ENCODE results near the gene CAPN2.
"Not testable (repeated sequence)": the region's sequence is repeated elsewhere in the genome, so short reads cannot be mapped to it uniquely, and the experiment has no call there.

CAPN2 gene

DNA sequence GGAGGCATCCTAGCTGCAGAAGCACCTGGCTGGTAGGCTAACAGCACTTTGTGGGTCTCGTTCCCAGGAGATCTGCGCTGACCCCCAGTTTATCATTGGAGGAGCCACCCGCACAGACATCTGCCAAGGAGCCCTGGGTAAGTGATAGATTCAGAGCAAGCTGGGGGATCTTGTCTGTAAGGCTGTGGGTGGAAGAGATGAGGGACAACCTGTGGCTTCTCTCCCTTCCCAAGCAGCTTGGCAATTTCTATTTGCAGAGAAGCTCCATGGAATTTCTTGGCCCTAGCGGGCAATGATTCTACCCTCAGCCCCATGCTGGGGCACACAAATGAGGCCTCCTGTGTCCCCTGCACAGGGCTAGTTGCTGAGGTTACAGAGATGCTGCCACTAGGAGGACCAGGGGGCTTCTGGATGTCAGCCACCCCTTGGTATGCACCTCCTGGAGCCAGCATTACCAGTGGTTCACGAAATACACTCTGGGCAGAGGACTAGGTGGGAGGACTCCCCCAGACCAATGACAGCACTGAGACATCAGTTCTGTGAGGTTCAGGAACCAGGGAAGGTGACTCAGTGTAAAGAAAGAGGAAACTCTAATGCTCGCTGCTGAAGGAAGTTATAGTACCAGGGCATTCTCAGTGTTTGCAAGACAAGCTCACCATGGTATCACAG lies 5.5 kb downstream of the CAPN2 start:
- peak; percentile 33 for DNase-seq

DNA sequence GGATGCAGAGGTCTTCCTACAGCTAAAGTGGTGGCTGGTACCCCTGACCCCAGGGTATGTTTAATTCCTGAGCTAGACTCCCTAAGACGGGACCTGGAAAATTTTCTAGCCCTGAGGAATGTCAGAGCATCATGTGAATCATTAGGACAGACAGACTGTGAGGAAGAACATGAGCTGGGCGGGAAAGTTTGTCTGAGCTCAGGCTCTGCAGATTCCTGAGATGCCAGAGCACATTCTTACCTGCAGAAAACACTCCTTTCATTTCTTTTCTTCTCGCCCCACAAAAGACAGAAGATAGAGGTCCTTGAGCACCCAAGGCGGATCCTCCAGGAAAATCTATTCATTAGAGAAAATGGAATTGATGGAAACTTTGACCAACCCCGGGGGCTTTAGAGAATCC lies 6.5 kb downstream of the CAPN2 start:
- DNase-seq = no peak

- DNase-seq = no peak
Measured at GRCh38 chr1:223720971-223721591, 8.7 kb downstream of the CAPN2 start.

DNA sequence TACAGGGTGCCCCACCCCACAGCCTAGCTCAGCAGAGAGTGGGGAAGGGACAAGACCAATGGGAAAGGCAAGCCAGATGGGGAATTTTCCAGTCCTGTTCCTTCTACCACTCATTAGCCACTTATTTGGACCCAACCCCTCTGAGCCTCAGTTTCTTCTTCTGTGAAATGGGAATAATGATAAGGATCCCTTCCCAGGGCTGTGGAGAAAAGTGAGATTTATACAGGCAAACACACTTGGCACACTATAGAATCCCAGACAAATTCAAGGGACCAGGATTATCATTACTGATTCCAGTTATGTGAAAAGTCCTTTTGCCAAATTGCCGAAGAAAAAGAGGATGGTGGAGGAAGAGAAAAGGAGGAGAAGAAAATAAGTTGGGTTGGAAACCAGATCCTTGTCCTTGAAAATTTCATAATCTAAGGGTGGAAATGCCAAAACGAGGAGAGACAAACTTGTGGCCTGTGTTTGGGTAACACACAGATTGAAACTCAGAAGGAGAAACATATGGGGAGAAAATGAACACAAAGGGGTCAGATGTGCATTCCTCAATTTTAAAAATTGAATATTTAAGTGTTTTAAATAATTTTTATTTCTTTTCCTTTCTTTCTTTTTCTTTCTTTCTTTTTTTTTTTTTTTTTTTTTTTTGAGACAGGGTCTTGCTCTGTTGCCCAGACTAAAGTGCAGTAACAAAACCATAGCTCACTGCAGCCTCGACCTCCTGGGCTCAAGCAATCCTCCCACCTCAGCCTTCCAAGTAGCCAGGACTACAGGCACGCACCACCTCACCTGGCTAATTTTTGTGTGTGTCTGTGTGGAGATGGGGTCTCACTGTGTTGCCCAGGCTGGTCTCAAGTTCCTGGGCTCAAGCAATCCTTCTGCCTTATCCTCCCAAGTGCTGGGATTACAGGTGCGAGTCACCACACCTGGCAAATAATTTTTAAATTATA lies 9.6 kb downstream of the CAPN2 start:
- no peak for DNase-seq

DNA sequence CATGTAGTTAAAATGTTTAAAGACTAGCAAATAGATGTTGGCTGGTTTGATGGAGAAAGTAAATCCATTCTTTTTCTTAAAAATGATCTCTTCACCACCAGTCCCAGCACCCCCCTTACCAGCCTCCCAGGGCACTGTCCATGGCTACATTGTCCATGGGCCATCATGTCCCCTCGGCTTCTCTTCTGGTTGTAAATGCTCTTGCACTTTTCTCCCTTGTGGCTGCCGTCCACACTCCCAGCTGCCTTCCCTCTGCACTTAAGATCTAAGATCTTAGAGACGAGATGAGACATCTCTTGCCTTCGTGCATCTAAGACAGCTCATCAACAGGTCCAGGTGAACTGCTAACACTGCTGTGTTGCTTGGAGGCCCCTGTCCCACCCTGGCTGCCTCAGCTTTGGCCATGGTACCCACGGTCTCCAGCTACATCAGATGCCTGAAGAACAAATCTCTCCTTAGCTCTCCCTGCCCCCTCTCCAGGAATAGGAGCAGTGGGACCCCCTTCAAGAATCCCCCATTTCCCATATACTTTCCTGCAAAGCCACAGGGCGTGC lies 11.1 kb downstream of the CAPN2 start:
- no peak for DNase-seq

- no peak for DNase-seq
Measured at GRCh38 chr1:223724376-223724775, 12.0 kb downstream of the CAPN2 start.

- DNase-seq = no peak
Measured at GRCh38 chr1:223725578-223725977, 13.2 kb downstream of the CAPN2 start.

GRCh38 chr1:223726380-223727001 lies 14.2 kb downstream of the CAPN2 start:
- DNase-seq = peak; percentile 89

GRCh38 chr1:223727541-223727940 lies 15.2 kb downstream of the CAPN2 start:
- DNase-seq = no peak

GRCh38 chr1:223729906-223730305 lies 17.6 kb downstream of the CAPN2 start:
- DNase-seq = no peak

DNA sequence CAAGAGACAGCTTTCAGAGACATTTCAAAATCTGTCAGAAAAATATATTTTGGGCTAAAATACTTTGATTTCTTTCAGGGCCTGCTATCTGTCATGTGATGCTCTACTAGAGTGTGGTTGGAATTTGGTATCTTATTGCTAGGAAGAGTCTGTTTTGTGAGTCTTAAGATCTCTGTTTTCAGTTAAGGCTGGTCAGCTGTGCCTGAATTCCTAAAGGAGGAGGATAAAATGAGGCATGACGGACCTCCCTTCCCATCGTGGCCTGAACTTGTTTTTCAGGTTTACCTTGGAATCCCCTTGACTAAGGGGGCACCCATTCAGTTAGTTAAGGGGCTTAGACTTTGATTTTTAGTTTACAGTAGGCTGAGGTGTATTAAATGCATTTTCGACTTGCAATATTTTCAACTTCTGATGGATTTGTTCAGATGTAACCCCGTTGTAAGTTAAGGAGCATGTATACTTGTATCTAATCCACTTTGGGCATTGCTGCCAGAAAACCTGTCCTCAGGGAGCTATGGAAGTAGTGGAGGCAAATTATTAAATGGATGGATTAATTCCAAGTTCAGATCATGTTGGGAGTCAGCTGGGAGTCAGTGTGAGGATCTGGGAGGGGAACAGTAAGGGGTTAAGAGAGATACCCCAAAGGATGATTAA lies 18.3 kb downstream of the CAPN2 start:
- no peak for DNase-seq

DNA sequence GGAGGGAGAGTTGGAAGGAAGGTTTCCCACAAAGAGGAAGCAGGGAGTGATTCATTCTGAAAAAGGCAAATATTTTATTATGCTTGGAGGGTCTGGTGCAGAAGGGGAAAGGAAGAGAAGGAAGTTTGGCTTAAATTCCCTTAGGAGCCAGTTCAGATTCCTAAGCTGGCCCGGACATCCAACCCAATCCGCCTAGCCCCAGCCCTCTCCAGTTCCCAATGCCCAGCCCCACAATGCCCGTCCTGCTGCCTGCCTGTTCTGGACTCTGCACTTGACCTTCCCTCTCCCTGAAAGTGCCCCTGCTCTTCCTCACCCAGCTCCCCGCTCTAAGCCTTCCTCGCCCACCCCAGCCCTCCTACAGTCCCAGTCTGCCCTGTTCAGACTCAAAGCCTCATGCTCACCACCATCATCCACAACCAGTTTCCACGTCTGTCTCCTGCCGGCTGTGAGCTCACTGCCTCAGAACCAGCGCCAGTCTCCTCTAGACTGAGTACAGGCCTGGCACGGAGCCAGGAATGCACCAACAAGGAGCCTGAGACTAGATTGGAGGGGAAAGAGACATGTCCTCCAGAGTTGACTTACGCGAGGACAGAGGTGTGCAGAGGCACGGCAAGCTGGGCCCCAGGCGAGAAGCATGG lies 18.9 kb downstream of the CAPN2 start:
- no peak for DNase-seq

DNA sequence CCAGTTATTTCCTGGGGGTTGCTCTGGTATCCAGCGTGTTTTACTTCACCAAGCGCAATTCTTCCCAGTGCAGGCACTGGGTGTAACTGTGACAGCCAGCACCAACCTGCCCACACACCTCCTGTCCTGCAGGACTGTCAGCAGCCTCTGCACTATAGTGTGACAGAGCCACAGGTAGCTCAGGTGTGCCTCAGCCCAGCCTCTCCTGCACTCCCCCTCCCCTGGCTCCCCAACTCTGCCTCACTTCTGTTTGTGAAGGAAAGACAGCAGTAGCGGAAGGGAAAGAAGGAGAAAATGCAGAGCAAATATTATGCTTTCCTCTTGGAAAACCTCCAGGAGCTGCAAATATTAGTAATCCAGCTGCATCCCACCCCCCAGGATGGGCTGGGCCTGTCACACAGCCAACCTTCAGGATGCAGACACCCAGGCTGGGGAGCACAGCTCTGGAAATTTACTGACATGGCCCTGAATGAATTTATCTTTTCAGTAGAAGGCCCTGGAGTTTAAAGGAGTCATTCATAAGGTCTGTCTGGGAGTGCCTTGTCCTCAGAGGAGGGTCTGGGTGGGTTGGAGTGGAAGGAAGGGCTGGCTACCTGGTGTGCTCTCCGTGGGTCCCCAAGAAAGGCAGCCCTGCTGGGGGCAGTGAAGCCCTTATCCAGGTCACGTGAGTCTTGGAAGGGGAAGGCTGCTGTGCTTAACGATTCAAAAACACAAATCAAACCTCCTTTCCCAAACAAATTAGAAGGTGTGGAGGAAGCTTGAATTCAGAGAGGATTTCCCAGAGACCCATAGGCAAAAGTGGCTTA lies 20.9 kb downstream of the CAPN2 start:
- no peak for DNase-seq

GRCh38 chr1:223733898-223734852 lies 21.8 kb downstream of the CAPN2 start:
- DNase-seq = no peak

DNA sequence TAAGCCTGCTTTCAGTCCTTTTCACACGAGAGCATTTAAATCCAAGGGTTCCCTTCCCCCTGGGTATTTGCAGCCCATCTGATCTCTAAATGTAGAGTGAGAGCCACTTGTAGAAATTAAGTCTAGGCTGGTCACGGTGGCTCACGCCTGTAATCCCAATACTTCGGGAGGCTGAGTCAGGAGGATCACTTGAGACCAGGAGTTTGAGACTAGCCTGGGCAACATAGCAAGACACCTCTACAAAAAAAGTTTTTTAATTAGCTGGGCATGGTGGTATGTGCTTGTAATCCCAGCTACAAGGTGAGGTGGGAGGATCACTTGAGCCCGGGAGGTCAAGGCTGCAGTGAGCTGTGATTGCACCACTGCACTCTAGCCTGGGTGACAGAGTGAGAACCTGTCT lies 24.3 kb downstream of the CAPN2 start:
- not testable (repeated sequence) for DNase-seq

- DNase-seq = no peak
Measured at GRCh38 chr1:223737342-223737741, 25.0 kb downstream of the CAPN2 start.

GRCh38 chr1:223738465-223739365 lies 26.4 kb downstream of the CAPN2 start:
- DNase-seq = no peak

- no peak for DNase-seq
Measured at GRCh38 chr1:223739366-223740037, 27.2 kb downstream of the CAPN2 start.

Measured in CD4-positive, alpha-beta T cell treated with Interleukin-21 for 1 hour (primary cell).